Nephron (organoid): Measurements from ENCODE around the gene UBE2H.

ENCODE experiments used
- H3K27ac Mint-ChIP-seq, 3 experiments: 2 replicates each; pipeline ENCODE4 v1.8.0; 2020; ENCODE audit warnings: mixed read lengths in 3 of 3, mild to moderate bottlenecking in 2 of 3, moderate library complexity in 1 of 3
- H3K27me3 Mint-ChIP-seq: 2 replicates; pipeline ENCODE4 v1.8.0; 2021; ENCODE audit warnings: low read depth, mild to moderate bottlenecking, moderate library complexity, mixed read lengths
- H3K36me3 Mint-ChIP-seq: 2 replicates; pipeline ENCODE4 v1.8.0; 2020; ENCODE audit warnings: low read depth, mixed read lengths
- H3K4me1 Mint-ChIP-seq: 2 replicates; pipeline ENCODE4 v1.8.0; 2020; ENCODE audit warnings: mixed read lengths
- H3K4me3 Mint-ChIP-seq, 3 experiments: 2 replicates each; pipeline ENCODE4 v1.8.0; 2020; ENCODE audit warnings: mild to moderate bottlenecking in 3 of 3, mixed read lengths in 3 of 3, moderate library complexity in 2 of 3
- H3K9me3 Mint-ChIP-seq: 2 replicates; pipeline ENCODE4 v1.8.0; 2020; ENCODE audit warnings: mixed read lengths
- TF ChIP-seq, protein P1 (sequence below), 3 experiments: fragments of 200-600 bp; sonication (generic); IDR thresholded peaks; one replicate each; pipeline ENCODE4 v1.5.0; 2021; ENCODE audit warnings: antibody characterized with exemption in 3 of 3; ENCODE audit not compliant: unreplicated experiment in 3 of 3

UBE2H gene

GRCh38 chr7:129831424-129832058, 121.2 kb downstream of the UBE2H start:
- peaks cover 40% of the 10 kb centered on the region for H3K36me3 Mint-ChIP-seq
- H3K27me3 Mint-ChIP-seq = no peaks in the 10 kb centered on the region
- peak overlapping the region; percentile 58 to 96 (median 58) for H3K27ac Mint-ChIP-seq
- TF ChIP-seq, protein P1, sequence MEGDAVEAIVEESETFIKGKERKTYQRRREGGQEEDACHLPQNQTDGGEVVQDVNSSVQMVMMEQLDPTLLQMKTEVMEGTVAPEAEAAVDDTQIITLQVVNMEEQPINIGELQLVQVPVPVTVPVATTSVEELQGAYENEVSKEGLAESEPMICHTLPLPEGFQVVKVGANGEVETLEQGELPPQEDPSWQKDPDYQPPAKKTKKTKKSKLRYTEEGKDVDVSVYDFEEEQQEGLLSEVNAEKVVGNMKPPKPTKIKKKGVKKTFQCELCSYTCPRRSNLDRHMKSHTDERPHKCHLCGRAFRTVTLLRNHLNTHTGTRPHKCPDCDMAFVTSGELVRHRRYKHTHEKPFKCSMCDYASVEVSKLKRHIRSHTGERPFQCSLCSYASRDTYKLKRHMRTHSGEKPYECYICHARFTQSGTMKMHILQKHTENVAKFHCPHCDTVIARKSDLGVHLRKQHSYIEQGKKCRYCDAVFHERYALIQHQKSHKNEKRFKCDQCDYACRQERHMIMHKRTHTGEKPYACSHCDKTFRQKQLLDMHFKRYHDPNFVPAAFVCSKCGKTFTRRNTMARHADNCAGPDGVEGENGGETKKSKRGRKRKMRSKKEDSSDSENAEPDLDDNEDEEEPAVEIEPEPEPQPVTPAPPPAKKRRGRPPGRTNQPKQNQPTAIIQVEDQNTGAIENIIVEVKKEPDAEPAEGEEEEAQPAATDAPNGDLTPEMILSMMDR (IDR thresholded peaks at IDR 0.05; ENCODE audit: unreplicated experiment in 3 of 3) = no peak
- peaks cover 41% of the 10 kb centered on the region for H3K4me1 Mint-ChIP-seq
- no peaks in the 10 kb centered on the region for H3K9me3 Mint-ChIP-seq
- H3K4me3 Mint-ChIP-seq = no peak overlapping the region

GRCh38 chr7:129830949-129831348, 121.8 kb downstream of the UBE2H start:
- Mint-ChIP-seq H3K4me1 (peaks cover 36% of the 10 kb centered on the region), H3K9me3 (no peaks in the 10 kb centered on the region), H3K27ac (peak overlapping the region; percentile 58 to 96 (median 58)), H3K36me3 (peaks cover 36% of the 10 kb centered on the region), H3K4me3 (no peak overlapping the region), H3K27me3 (peaks cover 4% of the 10 kb centered on the region)
- TF ChIP-seq, protein P1 (IDR thresholded peaks at IDR 0.05; ENCODE audit: unreplicated experiment in 3 of 3) = no peak

DNA sequence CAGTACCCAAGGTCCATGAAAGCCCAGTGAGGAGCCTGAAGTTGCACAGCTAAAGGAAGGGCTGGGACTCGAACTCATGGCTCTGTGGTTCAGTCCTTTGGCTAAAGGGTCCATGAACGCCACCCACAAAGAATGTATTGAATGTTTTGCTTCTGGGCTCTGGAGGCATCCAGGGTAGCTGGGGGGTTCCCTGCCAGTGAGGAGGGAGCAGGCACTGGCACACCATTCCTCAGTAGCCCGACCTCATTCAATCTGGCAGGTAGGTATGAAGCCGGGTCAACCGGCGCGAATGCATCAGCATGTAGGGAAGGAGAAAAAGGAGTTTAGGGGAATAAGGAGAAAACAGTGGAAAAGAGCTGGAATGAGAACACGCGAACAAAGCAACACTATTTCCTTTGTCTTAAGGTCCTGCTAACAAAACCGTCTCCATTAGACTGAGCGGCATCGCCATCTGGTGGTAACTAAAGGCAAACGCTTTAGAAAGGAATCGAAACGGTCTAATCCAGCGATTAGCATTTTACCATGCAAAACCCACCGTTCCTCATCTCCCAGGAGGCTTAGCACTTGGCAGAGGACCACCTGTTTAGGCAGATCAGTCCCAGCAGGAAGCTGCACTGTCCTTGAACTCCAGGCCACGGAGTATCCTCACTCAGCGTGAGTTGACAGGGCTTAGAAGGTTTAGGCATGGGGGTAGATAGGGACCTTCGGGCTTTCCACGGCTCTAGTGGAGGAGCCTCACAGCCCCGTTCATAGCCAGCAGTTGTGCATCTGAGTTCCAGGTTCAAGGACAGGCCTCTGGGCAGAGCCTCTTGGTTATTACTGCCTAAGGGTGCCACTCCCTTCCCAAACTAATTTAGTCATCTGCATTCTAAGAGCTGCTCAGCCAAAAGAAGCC, 122.8 kb downstream of the UBE2H start:
- peak overlapping the region; percentile 58 to 96 (median 75) for H3K27ac Mint-ChIP-seq
- TF ChIP-seq, protein P1 (IDR thresholded peaks at IDR 0.05; ENCODE audit: unreplicated experiment in 3 of 3) = peak; percentile 79 to 84 (median 84)
- H3K4me1 Mint-ChIP-seq = peaks cover 36% of the 10 kb centered on the region
- H3K9me3 Mint-ChIP-seq = no peaks in the 10 kb centered on the region
- peaks cover 4% of the 10 kb centered on the region for H3K27me3 Mint-ChIP-seq
- peak overlapping the region; percentile 6 to 56 (median 50) for H3K4me3 Mint-ChIP-seq
- H3K36me3 Mint-ChIP-seq = peaks cover 33% of the 10 kb centered on the region

- Mint-ChIP-seq H3K36me3 (peaks cover 25% of the 10 kb centered on the region), H3K27me3 (peaks cover 4% of the 10 kb centered on the region), H3K9me3 (no peaks in the 10 kb centered on the region), H3K4me3 (peak overlapping the region in 1 of 3 experiments; percentile 43), H3K4me1 (peaks cover 36% of the 10 kb centered on the region), H3K27ac (peak overlapping the region; percentile 58 to 96 (median 75))
- TF ChIP-seq, protein P1 (IDR thresholded peaks at IDR 0.05; ENCODE audit: unreplicated experiment in 3 of 3) = no peak
Measured at GRCh38 chr7:129828989-129829736, 123.6 kb downstream of the UBE2H start.

- H3K27me3 Mint-ChIP-seq = peaks cover 4% of the 10 kb centered on the region
- no peak overlapping the region for H3K4me3 Mint-ChIP-seq
- TF ChIP-seq, protein P1 (IDR thresholded peaks at IDR 0.05; ENCODE audit: unreplicated experiment in 3 of 3) = no peak
- H3K9me3 Mint-ChIP-seq = no peaks in the 10 kb centered on the region
- H3K4me1 Mint-ChIP-seq = peaks cover 32% of the 10 kb centered on the region
- peaks cover 16% of the 10 kb centered on the region for H3K36me3 Mint-ChIP-seq
- peak overlapping the region; percentile 25 to 44 (median 41) for H3K27ac Mint-ChIP-seq
Measured at GRCh38 chr7:129828078-129828762, 124.5 kb downstream of the UBE2H start.
